Natural killer cell (primary cell): ENCODE results near the gene BAHD1. TPM values are rescaled to one million over a fixed set of nuclear protein-coding genes. Genes with fewer than 3 reads are reported as not detected.

ENCODE experiments used
- ATAC-seq, 3 donors: fragments of 150-1000 bp in 2 of 3; fragments of 200-7000 bp in 1 of 3; cut with Tn5 transposase; 1 replicate in 1 of 3; 2 replicates in 2 of 3; pipeline ENCODE4 v1.10.0; 2021; ENCODE audit warnings: mild to moderate bottlenecking in 2 of 3, moderate library complexity in 2 of 3
- DNase-seq, 2 donors: peaks; one replicate each; pipeline versions ENCODE4 v3.0.0 to v3.0.0-alpha.2; 2013 to 2021; ENCODE audit warnings: mixed read lengths in 1 of 2
- H3K27ac ChIP-seq: one replicate; pipeline ENCODE4 v1.5.1; 2013; ENCODE audit warnings: mild to moderate bottlenecking, low read length
- H3K27me3 ChIP-seq: one replicate; pipeline ENCODE4 v1.6.1; 2013; ENCODE audit warnings: low read length; ENCODE audit not compliant: control insufficient read depth, insufficient read depth
- H3K36me3 ChIP-seq: one replicate; pipeline ENCODE4 v1.6.1; 2013; ENCODE audit warnings: low read length; ENCODE audit not compliant: control insufficient read depth, insufficient read depth
- H3K4me1 ChIP-seq: one replicate; pipeline ENCODE4 v1.6.1; 2013; ENCODE audit warnings: low read length; ENCODE audit not compliant: control insufficient read depth, insufficient read depth
- H3K4me3 ChIP-seq: one replicate; pipeline ENCODE4 v1.5.1; 2013; ENCODE audit warnings: low read length
- H3K9me3 ChIP-seq: one replicate; pipeline ENCODE4 v1.6.1; 2013; ENCODE audit warnings: low read length; ENCODE audit not compliant: control insufficient read depth, insufficient read depth
- H3K27ac Mint-ChIP-seq, 2 donors: one replicate each; pipeline ENCODE4 v1.8.0; 2022; ENCODE audit warnings: mild to moderate bottlenecking in 2 of 2, mixed read lengths in 2 of 2, moderate library complexity in 1 of 2
- H3K27me3 Mint-ChIP-seq, 2 donors: one replicate each; pipeline ENCODE4 v1.8.0; 2022; ENCODE audit warnings: low read depth in 2 of 2, mixed read lengths in 2 of 2
- H3K36me3 Mint-ChIP-seq: one replicate; pipeline ENCODE4 v1.8.0; 2022; ENCODE audit warnings: mixed read lengths
- H3K4me1 Mint-ChIP-seq, 2 donors: one replicate each; pipeline ENCODE4 v1.8.0; 2022; ENCODE audit warnings: mixed read lengths in 2 of 2
- H3K4me3 Mint-ChIP-seq: one replicate; pipeline ENCODE4 v1.8.0; 2022; ENCODE audit warnings: mild to moderate bottlenecking, moderate library complexity, mixed read lengths
- H3K9me3 Mint-ChIP-seq, 2 donors: one replicate each; pipeline ENCODE4 v1.8.0; 2022; ENCODE audit warnings: mixed read lengths in 2 of 2
- WGBS: methylation state at CpG from one replicate; pipeline ENCODE4 v1.1.7; 2013; ENCODE audit warnings: missing lambda C conversion rate; ENCODE audit not compliant: insufficient coverage; 5-methylcytosine and 5-hydroxymethylcytosine counted together
- intact Hi-C: fragments of 100-400 bp; cut with micrococcal nuclease; formaldehyde crosslinking; loops from one replicate; pipeline ENCODE4 v1.14.2; 2022
- total RNA-seq, 4 donors: library from RNA; stranded (reverse); fragments of 120-200 nt in 1 of 4; gene quantifications; one replicate each; pipeline versions ENCODE4 v1.2.3 to v1.2.4, GENCODE V29; 2013 to 2022
- TF ChIP-seq, protein P1 (sequence below): fragments of 200-600 bp; IDR thresholded peaks from one replicate; pipeline ENCODE4 v1.8.0; 2022; ENCODE audit warnings: antibody characterized with exemption

BAHD1 gene
- total RNA-seq, 3 donors from 2014 or later (not counting 1 experiment from before 2014, with no cell fraction given) = 29.4 to 48.9 (median 41.8) TPM

DNA sequence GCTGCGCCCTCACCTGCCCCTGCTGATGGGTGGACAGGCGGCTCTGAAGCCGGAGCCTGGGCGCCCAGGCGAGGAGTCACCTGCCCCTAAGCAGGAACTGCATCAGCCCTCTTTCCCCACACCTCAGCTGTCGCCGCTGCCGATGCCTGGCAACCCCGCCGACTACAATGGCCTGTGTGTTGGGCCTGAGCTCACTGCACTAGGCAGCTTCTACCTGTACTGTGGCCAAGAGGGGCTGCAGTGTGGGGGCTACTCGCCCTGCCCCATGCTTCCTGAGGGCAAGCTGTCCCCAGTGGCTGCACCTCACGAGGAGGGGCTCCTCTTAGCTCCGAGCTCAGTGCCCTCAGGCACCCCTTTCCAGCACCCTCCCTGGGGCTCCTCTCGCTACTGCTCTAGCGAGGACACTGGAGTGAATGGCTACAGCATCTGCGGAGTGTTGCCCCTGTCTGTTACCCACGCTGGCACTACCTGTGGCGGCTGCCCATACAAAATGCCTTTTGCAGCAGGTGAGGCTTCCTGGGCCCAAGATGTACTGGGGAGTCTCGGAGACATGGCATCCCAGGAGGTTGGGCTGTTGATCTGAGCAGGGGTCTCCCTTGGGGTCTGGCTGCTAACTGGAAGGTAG, 18.8 kb downstream of the BAHD1 start:
- Mint-ChIP-seq H3K36me3 (no peaks in the 10 kb centered on the region), H3K4me3 (no peak overlapping the region), H3K27me3 (no peaks in the 10 kb centered on the region), H3K9me3 (no peaks in the 10 kb centered on the region), H3K27ac (no peak overlapping the region), H3K4me1 (peaks cover 29 to 31% of the 10 kb centered on the region in 2 donors)
- no peaks in the 10 kb centered on the region for H3K27me3 ChIP-seq
- 97% methylated on average over 19 of the region's 19 CpGs for WGBS
- no peak overlapping the region for H3K27ac ChIP-seq
- H3K36me3 ChIP-seq = peaks cover 31% of the 10 kb centered on the region
- ATAC-seq (no peak), DNase-seq (no peak)
- H3K4me1 ChIP-seq = peaks cover 27% of the 10 kb centered on the region
- intact Hi-C loops = no loop called here
- no peak overlapping the region for H3K4me3 ChIP-seq
- TF ChIP-seq, protein P1, sequence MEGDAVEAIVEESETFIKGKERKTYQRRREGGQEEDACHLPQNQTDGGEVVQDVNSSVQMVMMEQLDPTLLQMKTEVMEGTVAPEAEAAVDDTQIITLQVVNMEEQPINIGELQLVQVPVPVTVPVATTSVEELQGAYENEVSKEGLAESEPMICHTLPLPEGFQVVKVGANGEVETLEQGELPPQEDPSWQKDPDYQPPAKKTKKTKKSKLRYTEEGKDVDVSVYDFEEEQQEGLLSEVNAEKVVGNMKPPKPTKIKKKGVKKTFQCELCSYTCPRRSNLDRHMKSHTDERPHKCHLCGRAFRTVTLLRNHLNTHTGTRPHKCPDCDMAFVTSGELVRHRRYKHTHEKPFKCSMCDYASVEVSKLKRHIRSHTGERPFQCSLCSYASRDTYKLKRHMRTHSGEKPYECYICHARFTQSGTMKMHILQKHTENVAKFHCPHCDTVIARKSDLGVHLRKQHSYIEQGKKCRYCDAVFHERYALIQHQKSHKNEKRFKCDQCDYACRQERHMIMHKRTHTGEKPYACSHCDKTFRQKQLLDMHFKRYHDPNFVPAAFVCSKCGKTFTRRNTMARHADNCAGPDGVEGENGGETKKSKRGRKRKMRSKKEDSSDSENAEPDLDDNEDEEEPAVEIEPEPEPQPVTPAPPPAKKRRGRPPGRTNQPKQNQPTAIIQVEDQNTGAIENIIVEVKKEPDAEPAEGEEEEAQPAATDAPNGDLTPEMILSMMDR = no peak
- H3K9me3 ChIP-seq = no peaks in the 10 kb centered on the region

DNA sequence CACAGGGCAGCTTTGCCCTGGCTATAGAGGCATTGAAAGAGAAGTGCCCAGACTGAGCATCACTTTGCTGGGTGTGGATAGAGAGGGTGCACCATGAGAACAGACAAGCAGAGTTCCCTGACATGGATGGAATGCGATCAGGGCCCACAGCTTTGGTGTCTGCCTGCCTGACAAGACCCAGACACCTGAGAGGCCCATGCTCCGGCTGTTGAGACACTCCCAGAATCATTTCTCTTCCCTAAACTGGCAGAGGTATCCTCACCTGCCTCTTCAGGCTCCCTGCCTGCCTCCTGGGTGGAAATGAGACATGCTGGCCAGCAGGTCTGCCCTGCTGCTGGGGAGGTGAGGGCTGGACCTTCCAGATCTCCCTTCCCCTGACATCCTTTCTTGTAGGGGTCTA, 19.7 kb downstream of the BAHD1 start:
- TF ChIP-seq, protein P1 = no peak
- H3K4me3 ChIP-seq = no peak overlapping the region
- H3K27me3 ChIP-seq = no peaks in the 10 kb centered on the region
- DNase-seq (no peak), ATAC-seq (no peak)
- Mint-ChIP-seq H3K4me1 (peaks cover 20 to 22% of the 10 kb centered on the region in 2 donors), H3K9me3 (no peaks in the 10 kb centered on the region), H3K36me3 (no peaks in the 10 kb centered on the region), H3K27ac (no peak overlapping the region), H3K4me3 (no peak overlapping the region), H3K27me3 (no peaks in the 10 kb centered on the region)
- 100% methylated on average over 2 of the region's 2 CpGs for WGBS
- H3K27ac ChIP-seq = no peak overlapping the region
- H3K9me3 ChIP-seq = no peaks in the 10 kb centered on the region
- H3K36me3 ChIP-seq = peaks cover 38% of the 10 kb centered on the region
- peaks cover 18% of the 10 kb centered on the region for H3K4me1 ChIP-seq
- intact Hi-C loops = no loop called here

DNA sequence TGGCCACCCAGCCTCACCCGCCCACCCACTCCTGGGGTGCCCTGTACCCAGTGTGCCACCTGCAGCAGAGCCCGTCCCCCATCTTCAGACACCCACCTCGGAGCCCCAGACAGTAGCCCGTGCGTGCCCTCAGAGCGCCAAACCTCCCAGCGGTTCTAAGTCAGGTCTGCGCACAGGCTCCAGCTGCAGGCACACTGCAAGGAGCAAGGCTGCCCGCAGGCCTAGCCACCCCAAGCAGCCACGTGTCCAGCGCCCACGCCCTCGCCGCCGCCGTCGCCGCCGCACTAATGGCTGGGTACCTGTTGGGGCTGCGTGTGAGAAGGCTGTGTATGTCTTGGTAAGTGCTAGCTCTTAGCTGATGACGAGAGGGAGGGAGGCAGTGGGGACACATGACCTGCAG, 21.2 kb downstream of the BAHD1 start:
- ATAC-seq (no peak), DNase-seq (no peak)
- Mint-ChIP-seq H3K9me3 (no peaks in the 10 kb centered on the region), H3K36me3 (no peaks in the 10 kb centered on the region), H3K4me1 (peaks cover 9% of the 10 kb centered on the region in 2 donors), H3K27me3 (no peaks in the 10 kb centered on the region), H3K27ac (no peak overlapping the region), H3K4me3 (no peak overlapping the region)
- TF ChIP-seq, protein P1 = no peak
- Histone ChIP-seq H3K4me3 (no peak overlapping the region), H3K4me1 (peaks cover 3% of the 10 kb centered on the region), H3K36me3 (peaks cover 47% of the 10 kb centered on the region), H3K27ac (no peak overlapping the region), H3K9me3 (no peaks in the 10 kb centered on the region), H3K27me3 (no peaks in the 10 kb centered on the region)
- WGBS = 96% methylated on average over 21 of the region's 21 CpGs
- intact Hi-C loops = no loop called here

DNA sequence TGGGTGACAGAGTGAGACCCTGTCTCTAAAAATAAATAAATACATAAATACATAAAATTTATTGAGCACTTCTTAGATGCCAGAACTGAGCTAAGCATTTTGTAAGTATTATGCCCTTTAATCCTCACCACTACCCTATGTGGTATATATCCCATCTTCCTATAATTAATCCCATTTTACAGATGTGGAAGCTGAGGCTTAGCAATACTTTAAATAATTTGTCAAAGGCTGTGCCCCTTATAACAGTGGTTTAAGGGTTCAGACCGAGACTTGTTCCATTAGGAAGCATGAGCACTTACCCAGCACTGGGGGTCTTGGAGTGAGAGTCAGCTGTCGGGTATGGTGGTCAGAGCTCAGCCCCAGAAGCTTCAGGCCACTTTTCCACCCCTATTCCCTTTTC, 22.5 kb downstream of the BAHD1 start:
- intact Hi-C loops = no loop called here
- H3K4me3 ChIP-seq = no peak overlapping the region
- peaks cover 48% of the 10 kb centered on the region for H3K36me3 ChIP-seq
- no peak overlapping the region for H3K27ac Mint-ChIP-seq
- no peaks in the 10 kb centered on the region for H3K4me1 Mint-ChIP-seq
- DNase-seq = no peak
- H3K27ac ChIP-seq = no peak overlapping the region
- no peaks in the 10 kb centered on the region for H3K27me3 Mint-ChIP-seq
- H3K4me3 Mint-ChIP-seq = no peak overlapping the region
- H3K36me3 Mint-ChIP-seq = no peaks in the 10 kb centered on the region
- 100% methylated on average over 2 of the region's 2 CpGs for WGBS
- H3K27me3 ChIP-seq = no peaks in the 10 kb centered on the region
- TF ChIP-seq, protein P1 = no peak
- H3K9me3 Mint-ChIP-seq = no peaks in the 10 kb centered on the region
- no peak for ATAC-seq
- H3K4me1 ChIP-seq = no peaks in the 10 kb centered on the region
- no peaks in the 10 kb centered on the region for H3K9me3 ChIP-seq
